ENCODE results near the gene E4F1. TPM values are rescaled to one million over a fixed set of nuclear protein-coding genes. Genes with fewer than 3 reads are reported as not detected.

Gene E4F1
- total RNA-seq, 1 donor from 2014 or later: 30.5 TPM

DNA sequence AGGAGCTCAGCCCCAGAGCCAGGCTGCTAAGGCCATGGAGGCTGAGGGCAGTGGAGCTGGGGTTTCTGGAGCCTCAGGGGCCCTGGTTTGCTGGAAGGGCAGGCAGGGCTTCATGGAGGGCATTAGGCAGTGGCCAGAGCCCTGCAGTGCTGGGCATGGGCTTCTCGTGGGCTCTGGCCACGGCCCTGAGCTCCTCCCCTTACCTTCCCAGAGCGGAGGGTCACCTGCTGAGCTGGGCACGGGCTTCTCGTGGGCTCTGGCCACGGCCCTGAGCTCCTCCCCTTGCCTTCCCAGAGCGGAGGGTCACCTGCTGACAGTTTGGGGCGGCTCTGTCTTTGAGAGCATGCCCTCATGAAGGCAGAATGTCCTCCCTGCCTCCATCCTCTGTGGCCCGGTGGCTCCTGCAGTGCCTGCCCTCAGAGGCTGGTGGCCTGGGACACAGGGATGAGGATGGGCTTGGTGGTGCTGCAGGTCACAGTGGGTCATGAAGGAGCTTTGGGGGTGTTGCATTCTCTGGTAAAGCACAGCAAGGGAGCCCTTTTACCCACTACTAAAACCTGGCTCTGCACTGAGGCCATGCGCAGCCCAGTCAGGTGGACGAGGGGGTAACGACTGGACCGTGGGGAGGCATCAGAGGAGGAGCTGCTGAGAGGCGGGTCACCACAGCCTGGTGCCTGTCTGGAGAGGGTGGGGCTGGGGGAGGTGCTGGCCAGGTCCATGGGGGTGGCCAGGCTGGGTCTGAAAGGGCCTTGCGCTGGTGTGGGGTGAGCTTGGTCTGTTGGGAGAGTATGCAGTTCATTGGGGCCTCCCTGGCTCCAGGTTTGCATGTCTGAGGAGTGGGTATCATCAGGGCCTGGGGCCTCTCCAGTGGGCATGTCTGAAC, 47.4 kb downstream of the E4F1 start:
- intact Hi-C loops (cut with micrococcal nuclease): no loop called here

DNA sequence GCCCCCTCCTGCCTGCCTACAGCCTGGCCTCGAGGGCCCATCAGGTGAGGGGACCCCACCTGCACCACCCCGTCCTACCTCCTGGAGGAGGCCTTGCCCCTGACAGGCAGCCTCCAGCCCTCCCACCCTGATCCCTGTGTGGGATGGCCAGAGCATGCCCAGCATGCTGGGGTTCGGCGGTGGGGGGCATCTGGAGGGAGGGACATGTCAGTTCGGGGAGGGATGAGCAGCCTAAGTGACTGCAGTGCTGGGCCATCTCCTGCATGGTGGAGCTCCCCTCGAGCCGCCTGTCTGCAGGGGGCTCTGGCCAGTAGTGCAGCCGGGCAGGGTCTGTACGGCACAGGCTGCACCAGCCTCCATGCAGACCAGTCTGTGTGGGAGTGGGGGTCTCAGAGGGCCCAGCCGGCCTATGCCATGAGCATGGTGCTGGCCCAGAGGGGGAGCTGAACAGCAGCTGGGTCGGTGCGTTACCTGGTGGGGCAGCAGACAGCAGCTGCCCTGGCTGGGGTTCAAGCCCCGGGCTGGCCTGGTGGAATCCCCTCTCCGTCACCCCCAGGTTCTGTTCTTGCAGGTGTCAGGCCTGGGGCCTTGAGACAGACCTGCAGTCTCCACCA, 48.6 kb downstream of the E4F1 start:
- intact Hi-C loops (cut with micrococcal nuclease): no loop called here

DNA sequence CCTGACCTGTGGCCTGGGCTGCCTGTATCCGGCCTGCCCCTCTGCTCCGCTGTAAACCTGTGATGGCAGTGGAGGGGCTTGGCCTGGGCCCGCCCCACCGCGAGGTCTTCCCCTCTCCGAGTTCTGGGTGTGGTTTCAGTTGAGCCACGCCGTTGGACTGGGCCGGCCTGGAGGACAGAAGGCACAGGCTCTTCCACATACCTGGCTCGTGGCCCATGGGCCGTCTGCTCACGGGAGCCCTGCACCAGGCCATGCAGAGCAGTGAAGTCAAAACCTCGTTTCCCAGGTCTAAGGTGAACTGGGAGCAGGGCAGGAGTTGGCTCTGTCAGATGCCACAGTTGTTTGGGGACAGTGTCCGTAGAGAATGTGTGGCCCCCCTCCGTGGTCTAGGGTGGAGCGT, 50.1 kb downstream of the E4F1 start:
- intact Hi-C loops (cut with micrococcal nuclease): no loop called here

DNA sequence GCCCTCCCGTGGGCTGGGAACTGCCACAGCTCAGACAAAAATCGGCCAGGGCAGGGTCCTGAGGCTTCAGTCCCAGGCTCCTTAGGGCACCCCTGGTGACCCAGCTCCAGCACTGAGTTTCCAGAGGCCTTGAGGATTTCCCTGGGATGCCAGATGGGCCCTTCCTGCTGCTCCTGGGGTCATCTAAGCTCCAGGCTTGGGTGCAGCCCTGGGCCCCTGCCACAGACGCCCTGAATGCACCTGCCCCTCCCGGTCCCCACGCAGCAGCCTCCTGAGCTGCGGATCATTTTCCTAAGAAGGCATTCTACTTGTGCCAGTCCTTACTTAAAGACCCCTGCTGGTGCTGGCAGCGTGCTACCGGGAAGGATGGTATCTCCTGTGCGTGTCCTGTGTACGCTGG, 50.5 kb downstream of the E4F1 start:
- intact Hi-C loops (cut with micrococcal nuclease): no loop called here

DNA sequence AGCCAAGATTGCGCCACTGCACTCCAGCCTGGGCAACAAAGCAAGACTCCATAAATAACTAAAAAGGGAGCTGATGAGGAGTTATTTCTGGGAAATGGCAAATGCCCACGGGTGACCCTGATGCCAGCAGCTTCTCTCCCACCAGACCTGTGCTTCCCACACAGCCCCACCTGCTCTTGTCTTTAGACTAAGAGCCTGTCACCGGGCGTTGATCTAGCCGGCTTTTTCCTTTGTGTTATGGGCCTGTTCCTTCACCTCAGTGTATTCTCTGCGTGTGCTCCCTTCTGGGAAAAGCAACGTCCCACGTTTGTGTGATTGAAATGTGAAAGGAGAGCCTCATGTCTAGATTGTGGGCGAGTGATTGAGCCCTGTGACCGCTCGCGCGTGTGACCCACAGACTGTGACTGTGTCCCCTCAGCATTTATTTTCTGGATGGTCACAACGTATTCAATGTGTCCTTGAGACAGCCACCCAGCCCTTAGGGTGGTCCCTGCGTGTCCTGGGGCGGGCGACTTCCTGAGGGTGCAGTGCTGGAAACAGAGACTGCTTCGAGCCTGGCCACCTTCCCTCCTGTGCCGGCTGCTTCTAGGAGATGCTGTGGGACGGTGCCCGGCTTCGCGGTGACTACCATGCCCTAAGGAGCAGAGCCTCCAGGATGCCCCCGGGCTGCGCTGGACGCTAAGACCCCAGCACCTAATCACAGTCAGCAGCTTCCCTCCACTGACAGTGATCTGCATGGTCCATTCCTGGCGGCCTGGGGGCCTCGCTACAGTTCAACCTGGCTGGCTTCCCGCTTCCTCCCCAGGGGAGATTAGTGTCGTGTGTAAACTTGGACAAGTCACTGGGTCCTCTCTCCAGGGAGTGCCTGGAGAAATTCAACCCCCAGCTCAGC, 52.3 kb downstream of the E4F1 start:
- intact Hi-C loops (cut with micrococcal nuclease): no loop called here

DNA sequence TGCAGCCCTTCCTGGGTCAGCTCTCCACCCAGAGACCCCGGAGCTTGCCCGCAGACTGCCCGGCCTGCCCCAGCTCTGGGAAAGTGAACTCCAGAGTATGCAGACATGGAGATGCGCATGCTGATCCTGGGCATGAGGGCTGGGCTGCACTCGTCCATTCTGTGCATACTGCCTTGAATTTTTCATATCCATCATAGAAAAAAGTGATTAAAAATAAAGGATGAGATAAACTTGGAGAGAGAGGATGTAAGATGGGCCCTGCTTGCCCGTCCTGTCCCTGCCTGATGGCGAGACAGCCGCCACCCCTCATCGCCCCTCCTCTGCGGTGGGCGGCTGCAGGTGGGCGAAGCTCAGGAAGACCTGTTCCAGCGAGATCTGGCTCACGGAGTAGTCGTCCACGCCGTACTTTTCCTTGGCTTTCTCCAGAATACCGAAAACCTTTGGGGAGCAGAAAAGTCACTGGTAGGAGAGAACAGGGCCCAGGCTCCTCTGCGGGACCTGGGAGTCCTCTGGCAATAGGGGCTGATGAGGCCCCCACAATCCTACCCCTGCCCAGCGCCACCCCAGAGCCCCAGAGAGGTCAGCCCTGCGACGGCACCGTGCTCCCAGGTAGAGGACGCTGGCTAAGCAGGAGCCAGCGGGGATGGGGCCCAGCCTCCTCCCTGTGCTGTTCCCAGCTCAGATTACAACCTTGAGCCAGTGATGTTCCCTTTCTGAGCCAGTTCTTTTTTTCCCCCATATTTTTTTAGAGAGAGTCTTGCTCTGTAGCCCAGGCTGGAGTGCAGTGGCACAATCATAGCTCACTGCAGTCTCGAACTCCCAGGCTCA, 53.2 kb downstream of the E4F1 start:
- intact Hi-C loops (cut with micrococcal nuclease): no loop called here

DNA sequence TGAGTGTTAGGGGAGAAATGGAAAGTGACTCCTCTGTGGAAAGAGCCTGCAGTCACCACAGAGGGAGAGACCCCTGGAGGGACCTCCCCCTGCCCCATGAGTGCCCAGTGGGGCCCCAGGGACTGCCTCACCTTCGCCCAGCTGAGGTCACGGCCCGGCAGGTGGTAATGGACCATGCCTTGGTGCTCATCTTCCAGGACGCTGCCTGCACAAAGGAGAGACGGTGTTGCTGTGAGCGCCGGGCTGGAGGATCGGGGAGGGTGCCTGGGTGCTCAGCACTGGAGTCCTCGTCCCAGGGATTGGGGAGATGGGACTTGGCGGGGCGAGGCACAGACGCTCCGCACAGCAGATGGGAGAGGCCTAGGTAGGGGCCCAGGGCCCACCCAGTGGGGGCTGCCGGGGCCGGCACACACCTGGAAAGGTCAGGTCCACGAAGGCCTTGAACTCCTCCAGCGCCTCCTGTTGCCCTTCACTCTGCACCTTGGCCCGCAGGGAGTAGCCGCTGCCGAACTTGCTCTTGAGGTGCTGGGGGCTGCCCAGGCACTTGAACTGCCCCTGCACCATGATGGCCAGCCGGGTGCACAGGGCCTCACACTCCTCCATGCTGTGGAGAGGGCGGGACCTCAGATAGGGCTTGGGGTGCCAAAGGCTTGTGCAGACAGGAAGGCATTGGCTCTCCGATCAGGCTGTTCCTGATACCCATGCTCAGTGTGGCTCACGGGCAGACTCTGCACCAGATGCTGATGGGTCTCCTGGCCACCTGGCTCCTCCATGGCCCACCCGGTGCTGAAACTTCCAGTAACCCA, 54.3 kb downstream of the E4F1 start:
- intact Hi-C loops (cut with micrococcal nuclease): no loop called here

DNA sequence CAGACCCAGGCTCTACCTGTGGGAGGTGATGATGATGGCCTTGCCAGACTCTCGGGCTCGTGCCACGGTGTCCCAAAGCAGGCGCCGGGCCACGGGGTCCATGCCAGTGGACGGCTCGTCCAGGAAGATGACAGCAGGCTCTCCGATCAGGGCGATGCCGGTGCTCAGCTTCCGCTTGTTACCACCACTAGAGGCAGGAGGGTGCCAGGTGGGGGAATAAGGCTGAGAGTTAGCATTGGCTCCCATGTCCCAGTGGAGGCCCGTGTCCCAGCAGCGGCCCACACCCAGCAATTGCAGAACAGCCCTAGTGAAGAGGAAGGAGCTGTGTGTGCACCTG, 54.8 kb downstream of the E4F1 start:
- intact Hi-C loops (cut with micrococcal nuclease): no loop called here

DNA sequence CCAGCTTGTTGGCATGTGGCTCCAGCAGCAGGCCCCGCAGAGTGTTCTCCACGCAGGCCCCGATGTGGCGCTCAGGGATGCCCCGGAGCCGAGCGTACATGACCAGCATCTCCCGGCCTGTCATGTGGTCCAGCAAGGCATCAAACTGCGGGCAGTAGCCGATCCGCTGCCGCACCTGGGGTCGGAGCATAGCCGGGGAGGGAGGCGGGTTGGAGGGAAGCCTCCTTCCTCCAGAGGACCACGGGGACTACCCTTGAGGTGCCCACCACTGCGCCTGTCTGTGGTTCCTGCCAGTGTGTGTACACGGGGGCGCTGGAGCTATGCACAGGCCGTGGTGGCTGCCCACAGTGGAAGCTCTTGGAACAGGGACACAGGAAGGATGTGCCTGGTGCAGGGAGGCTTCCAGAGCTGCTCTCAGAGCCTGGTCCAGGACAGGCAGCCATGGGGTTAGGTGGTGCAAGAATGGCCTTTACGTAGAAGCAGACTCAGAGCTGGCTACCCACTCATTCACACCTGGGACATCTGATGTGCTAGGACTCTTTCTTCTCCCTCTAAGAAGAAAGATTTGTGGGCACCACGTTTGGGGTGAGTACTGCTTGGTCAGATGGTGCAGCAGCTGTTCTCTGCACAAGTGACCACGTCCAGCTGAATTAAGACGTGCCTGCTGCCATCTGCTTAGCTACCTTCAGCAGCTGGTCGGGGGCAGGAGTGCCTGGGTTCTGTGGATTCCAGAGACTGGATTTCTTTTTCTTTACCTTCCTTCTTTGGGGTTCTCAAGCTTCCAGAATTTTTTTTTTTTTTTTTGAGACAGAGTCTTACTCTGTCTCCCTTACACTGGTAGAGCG, 55.8 kb downstream of the E4F1 start:
- intact Hi-C loops (cut with micrococcal nuclease): no loop called here

DNA sequence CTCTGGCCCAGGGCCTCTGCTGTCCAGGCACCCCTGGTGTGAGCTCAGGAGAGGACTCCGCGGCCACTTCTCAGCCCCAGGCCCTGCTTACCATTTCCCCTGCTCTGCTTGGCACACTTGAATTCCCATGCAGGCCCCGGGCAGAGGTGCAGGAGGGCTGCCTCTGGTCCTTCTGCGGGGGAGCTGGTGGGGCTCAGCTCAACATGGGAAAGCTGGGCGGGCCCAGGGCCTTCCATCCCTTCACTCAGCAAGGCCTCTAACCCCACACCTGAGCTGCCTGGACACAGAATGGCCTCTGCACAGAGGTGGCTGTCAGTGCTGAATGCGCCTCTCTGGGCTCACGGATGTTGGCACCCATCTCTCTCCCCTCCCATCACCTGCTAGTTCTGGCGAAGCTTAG, 57.1 kb downstream of the E4F1 start:
- intact Hi-C loops (cut with micrococcal nuclease): no loop called here

DNA sequence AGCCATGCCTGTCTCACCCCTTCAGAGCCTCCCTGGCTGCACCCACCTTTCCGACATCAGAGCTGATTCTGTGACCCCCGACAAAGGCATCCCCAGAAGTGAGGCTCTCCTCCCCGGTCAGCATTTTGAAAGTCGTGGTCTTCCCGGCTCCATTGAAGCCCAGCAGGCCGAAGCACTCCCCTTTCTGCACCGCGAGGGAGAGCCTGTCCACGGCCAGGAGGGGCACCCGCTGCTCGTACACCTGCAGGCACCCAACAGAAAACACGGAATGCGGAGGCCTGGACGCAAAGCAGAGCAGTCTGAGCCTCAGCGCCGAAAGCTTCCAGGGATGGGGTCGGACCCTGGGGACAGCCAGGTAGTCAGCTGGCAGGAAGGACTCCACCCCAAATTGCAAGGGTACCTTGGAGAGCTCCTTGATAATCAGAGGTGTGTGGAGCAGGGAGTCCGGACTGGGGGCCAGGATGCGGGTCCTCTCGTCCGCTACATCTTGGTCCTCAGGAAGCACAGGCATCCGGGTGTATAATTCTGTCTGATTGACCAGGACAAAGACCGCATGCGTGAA, 57.7 kb downstream of the E4F1 start:
- intact Hi-C loops (cut with micrococcal nuclease): no loop called here

DNA sequence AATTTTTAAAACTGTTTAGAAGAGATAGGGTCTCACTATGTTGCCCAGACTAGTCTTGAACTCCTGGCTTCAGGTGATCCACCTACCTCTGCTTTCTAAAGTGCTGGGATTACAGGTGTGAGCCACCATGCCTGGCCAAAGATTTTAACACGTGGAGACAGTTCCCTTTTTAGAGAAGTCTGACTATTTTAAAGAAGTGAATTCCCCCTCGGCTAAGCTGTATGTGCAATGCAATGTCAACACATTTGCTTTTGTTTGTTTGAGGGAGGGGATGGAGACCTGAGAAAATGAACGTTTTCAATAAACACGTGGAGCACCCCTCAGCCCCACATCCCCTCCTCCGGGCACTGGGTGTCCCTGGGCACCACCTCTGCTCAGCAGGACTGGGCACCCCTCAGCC, 58.9 kb downstream of the E4F1 start:
- intact Hi-C loops (cut with micrococcal nuclease): no loop called here

DNA sequence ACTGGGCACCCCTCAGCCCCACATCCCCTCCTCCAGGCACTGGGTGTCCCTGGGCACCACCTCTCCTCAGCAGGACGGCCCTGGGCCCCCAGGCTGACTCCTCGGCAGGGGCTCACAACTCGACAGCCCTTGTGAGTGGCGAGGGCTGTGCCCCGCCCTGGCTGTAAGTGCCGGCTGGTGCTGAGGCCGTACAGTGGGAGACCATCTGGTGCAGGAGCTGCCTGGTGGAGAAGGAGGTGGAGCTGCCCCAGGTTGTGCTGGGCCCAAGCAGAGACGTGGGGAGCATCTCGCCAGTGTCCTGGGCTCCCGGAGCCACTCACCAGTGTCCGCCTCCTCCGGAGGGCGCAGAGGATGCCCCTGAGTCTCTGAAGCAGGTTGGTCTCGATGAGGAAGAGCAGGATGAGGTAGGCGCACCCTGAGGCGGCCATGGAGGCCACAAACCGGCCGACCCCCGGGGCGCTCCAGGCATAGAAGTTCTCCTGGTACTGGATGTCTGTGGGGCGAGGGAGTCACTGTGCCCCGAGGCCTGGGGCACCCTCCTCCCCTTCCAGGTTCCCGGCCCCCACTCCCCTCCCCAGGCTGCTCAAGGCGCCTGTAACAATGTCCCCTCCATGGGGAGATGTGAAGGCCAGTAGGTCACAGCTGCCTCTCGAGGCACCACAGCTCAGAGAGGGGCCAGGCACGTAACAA, 59.6 kb downstream of the E4F1 start:
- intact Hi-C loops (cut with micrococcal nuclease): no loop called here

DNA sequence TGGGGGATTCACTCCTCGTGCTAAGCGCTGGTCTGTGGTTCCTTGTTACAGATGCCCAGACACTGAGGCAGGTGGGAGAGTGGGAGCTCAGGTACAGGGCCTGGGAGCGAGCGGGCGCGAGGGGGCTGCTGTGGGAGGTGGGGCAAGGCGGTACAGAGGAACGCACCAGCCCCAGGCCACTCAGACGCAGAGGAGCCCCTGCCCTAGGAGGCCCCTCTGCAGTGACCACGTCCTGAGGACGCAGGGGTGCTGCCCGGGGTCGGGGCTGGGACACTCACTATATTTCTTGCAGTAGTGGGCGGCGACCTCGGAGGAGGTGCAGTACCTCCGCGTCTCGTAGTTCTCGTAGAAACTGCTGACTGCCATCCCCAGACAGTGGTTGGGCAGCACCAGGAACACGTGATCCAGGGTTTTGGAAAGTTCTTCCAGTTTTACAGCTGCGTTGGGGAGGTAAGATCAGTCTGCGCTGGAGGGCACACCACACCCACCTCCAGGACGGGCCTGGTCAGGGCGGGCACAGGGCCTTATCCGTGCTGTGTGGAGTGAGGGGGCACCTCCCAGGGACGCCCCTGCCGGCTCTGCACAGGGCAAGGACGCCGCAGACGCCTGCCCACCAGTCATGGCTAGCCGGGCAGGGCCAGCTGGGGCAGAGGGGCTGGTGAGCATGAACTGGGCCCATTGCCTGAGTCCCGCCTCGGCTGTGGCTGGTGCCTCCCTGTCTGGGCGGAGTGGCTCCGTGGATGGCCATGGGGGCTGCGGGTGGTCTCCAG, 60.8 kb downstream of the E4F1 start:
- intact Hi-C loops (cut with micrococcal nuclease): no loop called here

DNA sequence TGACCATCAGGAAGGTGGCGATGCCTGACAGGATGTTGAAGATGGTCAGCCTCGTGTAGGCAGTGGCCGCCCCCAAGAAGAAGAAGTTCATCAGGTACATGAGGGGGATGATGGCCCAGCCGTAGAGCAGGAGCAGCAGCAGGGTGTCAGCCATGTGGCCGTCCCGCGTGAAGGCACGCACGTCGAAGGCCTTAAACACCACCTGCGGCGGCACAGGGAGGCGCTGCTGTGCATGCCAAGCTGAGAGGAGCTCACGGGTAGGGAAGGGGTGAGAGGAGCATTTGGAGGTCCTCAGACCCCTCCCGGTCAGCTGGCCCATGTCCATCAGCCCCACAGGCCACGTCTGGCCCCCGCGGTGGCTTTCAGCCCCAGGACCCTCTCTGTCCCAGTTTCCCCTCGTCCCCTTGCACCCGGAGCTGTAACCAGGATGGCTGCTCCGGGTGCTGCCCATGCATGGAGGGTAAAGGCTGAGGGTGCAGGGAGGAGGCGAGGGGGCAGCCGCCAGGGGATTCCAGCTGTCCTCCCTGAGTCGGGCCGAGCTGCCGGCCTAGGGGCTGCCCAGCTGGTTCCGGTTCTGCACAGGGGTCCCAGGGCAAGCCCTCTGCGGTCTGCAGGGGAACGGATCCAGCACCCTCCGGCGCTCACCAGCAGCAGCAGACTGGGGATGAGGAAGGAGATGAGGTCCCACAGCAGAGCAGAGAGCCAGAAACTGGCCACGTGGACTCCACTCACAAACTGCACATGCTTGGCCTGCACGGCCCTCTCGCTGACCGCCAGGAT, 61.6 kb downstream of the E4F1 start:
- intact Hi-C loops (cut with micrococcal nuclease): no loop called here

All from T-helper 1 cell treated with Interleukin-12 subunit alpha and Interleukin-12 subunit beta and Interleukin-4 antibody, amounts not matched to agents 30 ng/mL and 1 ng/mL, for 36 hours (primary cell).